GM20000 (cell line): Measurements from ENCODE around the gene RAG2.
A peak's percentile ranks its signal among the peaks of the same experiment; 100 is the strongest.
"Not testable (repeated sequence)": the region's sequence is repeated elsewhere in the genome, so short reads cannot be mapped to it uniquely, and the experiment has no call there.

ENCODE experiments used
- DNase-seq: peaks from one replicate; pipeline ENCODE4 v3.0.0; 2012; ENCODE audit warnings: low spot score
- CTCF ChIP-seq: IDR thresholded peaks from 2 replicates; pipeline ENCODE4 v1.5.1; 2012; ENCODE audit warnings: mild to moderate bottlenecking, control low read depth; ENCODE audit errors: extremely low read depth, missing control alignments

The RAG2 gene

GRCh38 chr11:36566407-36567053 lies 31.5 kb downstream of the RAG2 start:
- DNase-seq, result no peak
- no peak for TF ChIP-seq CTCF

- no peak for DNase-seq
- no peak for TF ChIP-seq CTCF
Measured at GRCh38 chr11:36565031-36565610, 32.9 kb downstream of the RAG2 start.

- DNase-seq, result peak; percentile 53
- TF ChIP-seq CTCF, result peak; percentile 41
Measured at GRCh38 chr11:36564376-36565030, 33.5 kb downstream of the RAG2 start.

GRCh38 chr11:36558571-36559413 lies 39.2 kb downstream of the RAG2 start:
- no peak for TF ChIP-seq CTCF
- peak; percentile 43 for DNase-seq

- no peak for TF ChIP-seq CTCF
- DNase-seq, result no peak
Measured at GRCh38 chr11:36557991-36558390, 40.0 kb downstream of the RAG2 start.

GRCh38 chr11:36557390-36557789 lies 40.6 kb downstream of the RAG2 start:
- not testable (repeated sequence) for DNase-seq

- no peak for DNase-seq
- TF ChIP-seq CTCF, result no peak
Measured at GRCh38 chr11:36550385-36551115, 47.5 kb downstream of the RAG2 start.
